GM18907 (cell line): ENCODE measurements around the gene BAG2.

Source experiments
- ATAC-seq: cut with Tn5 transposase; IDR thresholded peaks from one replicate; pipeline ENCODE4 v1.9.1; 2021; ENCODE audit warnings: mild to moderate bottlenecking, moderate library complexity; ENCODE audit not compliant: unreplicated experiment

The BAG2 gene

DNA sequence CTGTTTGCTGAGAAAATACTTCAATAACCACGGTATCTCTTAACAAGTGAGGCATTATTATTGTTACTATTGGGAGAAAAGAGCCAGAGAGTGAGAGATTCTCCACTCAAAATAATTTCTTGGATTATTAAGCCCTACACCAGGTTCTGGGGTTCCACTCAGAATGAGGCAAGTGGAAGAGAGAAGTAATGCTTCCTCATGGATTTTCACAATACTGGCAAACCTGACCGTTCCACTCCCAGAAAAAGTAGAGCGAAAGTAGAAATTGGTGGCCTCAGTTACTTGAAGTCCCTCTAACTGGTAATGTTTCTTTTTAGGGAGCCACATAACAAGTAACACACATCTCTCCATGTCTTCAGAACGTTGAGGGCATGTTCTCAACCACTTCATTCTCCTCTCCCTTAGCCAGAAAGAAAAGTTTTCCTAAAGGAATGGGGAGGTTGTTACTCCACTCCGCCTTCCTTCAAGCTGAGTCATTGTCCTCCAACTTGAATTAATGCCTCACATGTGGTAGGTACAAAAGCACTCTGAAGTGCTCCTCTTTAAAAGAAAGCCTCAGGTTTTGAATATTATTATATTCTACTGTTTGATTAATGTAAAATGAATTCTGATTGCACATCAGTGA, 1.9 kb downstream of the BAG2 start:
- no peak for ATAC-seq

DNA sequence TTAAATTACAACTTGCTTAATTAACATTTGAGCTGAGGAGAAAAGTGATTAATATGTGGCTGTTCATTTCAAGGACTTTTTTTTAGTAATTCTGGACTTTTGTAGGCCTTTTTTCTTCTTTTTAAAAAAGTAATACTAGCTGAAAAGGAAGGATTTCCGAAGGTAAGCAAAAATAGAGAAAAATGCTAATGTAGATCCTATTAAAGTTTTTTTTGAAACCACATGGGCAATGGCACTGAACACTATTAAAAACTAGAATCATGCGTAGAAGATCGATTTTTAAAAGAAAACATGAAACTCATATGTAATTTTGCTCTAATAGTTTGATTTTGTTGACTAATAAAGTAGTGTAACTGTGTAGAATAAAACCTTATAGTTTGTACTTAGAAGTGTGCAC, 2.4 kb downstream of the BAG2 start:
- ATAC-seq = no peak

DNA sequence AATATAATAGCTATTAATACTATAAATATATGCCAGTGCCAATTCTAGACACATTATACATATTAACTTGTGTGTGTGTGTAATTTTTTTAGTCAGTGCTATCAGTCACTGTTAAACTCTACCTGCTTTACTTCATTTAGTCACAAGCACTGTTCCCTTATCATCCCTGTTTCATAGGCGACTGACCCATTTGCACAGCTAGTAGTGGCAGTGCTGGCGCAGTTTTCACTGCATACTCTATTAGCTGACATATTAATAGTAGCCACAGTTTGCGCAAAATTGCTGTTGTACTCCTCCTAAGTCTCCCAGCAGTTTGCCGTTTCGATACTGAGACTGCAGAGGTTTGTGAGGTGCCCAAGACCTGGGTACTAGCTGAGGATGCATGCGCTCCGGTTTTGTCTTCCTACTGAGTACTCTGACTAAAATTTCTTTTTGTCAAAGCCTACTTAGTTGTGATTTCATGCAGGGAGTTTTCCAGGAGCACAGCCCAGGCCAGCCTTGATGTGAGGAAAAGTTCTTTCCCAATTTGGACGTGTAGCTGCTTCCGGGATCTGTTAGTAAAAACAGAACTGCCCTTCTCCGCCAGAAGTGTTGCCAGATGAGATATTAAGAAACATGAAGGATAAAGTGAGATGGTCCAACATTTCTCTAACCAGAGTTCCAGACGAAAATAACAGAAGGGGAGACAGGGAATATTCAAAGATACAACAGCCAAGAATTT, 5.6 kb downstream of the BAG2 start:
- no peak for ATAC-seq

DNA sequence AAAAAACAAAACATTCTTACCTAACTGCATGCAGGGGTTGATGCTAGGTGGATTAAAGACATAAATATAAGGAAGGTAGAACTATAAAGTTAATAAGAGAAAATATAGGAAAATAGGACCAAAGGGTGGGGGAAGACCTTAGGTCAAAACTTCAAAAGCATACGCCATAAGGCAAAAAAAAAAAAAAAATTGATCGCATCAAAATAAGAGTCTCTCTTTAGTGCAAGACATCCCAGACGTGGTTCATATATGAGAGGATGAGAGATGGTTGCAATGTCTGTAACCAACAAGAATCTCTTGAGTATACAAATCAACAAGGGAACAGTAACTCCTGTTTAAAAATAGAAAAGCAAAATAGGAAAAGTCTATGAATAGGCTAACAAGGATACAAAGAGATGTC, 8.5 kb downstream of the BAG2 start:
- ATAC-seq = no peak

DNA sequence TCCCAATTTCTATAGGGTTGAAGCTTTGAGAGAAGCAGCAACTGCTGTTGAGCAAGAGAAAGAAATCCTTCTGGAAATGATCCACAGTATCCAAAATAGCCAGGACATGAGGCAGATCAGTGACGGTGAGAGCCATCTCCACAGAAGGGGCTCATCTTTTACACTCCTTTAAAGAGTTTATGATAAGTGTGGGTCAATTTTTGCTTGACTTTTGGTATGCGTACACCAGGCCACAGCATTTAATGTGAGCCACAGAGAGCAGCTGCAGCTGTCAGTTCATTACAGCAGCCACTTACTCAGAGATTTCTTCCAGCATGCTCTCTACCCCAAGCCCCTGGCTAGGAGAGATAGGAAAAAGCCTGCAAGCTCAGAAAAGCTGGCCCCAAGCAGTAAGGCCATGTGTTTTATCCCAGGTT, 9.9 kb downstream of the BAG2 start:
- no peak for ATAC-seq

DNA sequence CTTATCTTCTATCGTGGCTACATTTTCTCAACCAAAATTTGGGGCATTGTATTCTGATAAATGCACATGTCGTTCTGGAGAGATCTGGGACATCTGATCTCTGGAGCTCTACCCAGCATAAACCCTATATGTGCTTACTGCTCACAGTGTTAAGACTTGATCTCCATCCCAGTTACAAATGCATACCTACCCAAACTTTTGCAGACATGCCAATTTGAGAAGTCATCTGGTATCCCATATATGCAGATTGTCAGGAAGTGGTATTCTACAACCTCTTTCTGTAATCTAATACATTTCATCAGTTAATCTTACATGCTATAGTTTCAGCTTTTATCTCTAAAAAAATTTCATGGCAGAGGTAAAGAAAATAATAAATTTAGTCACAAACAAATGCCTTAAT, 11.2 kb downstream of the BAG2 start:
- no peak for ATAC-seq

DNA sequence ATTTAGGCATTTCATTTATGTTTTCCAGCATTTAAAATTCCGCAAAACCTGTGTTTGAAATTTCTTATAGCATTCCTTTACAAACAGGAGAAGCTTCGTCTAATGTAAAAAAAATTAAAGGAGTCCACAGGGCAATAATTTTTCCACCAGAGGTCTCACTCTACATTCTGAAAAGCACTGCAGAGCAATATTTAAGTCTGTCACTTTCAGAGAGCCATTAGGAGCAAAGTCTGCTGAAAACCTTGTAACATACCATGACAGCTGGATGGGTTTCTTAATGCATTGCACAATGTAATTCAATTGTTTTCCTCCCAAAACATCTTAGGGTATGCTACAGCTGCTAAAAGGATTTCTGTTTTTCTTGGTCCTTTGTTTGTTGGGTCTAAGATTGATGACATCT, 18.0 kb downstream of the BAG2 start:
- no peak for ATAC-seq

DNA sequence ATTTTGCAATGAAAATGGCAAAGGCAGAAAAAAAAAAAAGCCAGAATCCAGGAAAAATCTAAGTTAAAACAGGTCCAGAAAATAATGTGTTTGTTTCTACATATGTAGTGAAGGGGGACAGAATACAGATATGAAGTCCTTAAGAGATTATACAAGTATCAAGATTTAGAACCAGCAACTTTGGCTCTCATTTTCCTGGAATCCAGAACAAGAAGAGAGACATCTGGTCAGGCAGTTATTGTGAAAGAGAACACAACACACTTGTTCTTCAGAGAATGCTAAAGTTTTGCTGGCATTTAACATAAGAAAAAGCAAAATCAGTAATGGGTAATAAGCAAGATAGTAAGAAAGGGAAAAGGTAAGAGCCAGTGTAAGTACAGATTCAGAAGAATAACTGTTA, 21.1 kb downstream of the BAG2 start:
- ATAC-seq = no peak

DNA sequence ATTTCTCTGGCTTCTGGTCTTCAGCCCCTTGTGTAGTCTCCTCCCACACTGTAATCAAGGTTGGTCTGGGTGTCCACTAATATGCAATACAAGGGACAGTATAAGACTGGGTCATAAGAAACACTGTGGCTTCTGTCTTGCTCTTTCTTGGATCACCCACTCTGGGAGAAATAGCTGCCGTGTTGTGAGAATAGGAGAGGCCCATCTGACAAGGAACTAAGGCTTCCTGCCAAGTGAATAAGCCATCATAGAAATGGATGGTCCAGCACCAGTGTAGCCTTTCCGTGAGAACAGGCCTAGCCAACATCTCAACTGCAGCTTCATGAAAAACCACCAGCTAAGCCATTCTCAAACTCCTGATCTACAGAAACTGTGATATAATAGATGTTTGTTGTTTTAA, 23.3 kb downstream of the BAG2 start:
- ATAC-seq = no peak

DNA sequence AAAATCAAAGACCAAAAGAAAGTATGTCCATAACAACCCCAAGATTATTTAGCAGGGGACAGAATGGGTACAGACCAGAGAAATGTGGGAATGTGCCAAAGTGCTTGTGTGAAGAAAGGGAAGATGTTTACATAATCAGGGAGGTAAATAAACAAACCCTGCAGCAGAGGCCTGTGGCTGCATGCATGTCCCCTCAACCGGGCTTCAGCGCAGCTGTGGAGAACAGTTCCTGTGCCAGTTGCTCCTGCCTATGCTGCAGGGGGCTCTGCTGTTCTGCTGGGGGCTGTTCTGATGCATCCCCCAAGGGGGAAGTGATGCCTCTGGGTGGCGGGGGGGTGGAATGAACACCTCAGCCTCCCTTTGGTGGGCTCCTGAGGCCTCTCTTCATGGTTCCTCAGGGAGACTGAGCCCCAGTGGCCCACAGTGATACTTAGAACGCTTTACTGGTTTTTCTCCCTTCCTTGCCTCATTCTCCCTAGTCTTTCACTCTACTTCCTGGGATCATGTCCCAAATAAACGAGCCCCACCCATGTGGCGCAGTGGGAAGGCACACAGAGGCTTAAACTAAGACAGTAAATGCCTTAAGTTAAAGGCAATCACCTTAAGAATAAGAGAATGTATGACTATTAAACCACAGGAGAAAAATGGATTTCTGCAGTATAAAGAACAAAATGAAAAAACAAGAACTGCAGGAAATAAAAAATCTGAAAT, 27.0 kb downstream of the BAG2 start:
- ATAC-seq = no peak

DNA sequence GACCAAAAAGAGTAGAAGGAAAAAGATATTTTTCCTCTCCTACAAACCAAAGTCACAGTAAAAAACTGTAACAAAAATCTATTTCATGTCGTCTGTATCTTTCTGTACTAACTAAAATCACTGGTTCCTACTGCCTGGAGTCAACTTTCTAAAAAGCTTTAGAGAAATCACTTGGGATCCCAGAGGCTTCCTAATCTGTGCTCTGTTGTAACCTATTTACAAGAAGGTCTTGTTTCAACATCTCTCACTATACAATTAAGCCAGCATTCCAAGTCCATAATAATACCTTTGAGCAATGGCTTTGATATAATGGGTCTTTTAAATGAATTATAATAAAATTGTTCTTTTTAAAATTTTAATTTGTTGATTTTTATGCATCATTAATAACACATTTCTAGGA, 29.6 kb downstream of the BAG2 start:
- ATAC-seq = no peak

DNA sequence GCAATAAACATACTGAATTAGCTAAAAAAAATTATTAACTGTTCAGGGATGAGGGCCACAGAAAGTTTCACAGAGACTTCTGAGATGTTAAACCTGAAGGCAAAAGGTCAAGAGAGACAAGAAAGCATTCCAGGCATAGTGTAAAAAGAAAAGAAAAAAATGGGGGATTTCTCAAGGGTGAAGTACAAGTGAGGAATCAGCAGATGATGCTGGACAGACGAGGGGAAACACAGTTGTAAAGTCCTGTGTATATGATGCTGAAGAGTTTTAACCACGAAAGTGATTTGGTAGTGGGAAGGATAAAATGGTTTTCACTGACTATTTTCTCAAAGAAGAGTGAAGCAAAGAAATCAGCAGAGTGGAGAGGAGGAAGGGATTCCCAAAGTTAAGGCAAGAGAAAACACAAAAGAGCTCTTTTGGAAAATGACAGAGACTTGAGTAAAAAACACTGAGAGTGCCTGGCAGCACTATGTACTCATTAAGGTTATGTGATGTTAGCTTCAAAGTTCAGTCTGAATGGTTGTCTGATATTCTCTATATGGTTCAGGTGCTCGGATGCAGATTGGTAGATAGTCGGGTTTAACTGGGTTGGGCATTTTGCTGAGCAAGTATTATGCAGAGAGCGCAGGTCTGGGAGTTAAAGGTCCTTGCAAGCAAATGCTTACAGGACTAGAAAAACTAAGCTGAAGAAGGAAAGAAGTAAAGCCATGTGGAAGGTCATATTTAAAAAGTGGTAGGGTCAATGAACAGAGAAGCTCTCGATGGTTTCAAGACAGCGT, 33.6 kb downstream of the BAG2 start:
- ATAC-seq = no peak

DNA sequence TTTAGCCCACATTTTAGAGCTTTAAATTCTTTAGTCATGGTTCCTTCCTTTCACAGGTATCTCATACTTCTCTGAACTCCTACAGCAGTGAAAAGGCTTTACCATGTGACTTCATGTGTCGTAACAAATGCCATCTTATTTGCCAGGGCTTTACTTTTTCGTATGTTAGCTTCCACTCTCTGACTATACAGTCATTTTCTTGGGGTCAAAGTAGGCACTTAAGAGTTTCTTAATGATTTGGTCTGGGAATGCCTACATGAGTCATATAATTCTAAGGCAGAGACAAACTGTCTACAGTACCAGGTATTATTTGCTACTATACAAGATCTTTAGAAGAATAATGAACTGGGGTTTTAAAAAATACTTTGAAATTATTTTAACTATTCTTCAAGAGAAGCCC, 35.0 kb downstream of the BAG2 start:
- no peak for ATAC-seq

DNA sequence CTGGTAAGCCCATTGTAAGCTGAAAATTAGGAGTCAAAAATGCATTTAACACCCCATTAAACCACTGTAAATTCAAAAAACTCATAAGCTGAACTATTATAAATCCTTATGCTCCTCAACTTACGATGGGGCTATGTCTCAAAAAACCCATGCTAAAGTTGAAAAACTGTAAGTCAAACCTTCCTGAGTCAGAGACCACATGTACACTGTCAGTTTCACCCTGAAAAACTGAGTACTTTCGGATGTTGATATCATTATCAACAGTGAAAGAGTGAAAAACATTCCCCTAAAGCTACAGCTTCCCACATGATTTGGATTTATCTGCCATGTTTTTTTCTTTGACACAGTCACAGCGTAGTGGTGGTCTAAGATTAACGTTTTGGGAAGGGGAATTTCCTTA, 35.7 kb downstream of the BAG2 start:
- no peak for ATAC-seq

DNA sequence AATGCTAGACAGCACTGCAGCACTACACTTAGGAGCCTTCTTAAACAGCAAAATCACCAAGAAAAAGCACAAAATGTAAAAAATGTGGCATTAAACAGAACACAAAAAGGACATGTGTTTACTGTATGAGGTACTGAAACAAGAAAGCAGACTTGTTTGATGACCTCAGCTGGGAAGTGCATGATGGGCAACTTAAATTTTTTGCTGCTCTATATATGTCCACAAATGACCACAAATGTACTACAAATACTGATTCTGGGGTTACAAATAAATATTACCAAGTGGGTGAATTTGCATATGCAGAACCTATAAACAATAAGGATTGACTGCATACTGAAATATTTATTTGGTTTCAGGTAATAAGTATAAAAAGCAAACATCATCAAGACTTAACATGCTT, 36.9 kb downstream of the BAG2 start:
- ATAC-seq = no peak

DNA sequence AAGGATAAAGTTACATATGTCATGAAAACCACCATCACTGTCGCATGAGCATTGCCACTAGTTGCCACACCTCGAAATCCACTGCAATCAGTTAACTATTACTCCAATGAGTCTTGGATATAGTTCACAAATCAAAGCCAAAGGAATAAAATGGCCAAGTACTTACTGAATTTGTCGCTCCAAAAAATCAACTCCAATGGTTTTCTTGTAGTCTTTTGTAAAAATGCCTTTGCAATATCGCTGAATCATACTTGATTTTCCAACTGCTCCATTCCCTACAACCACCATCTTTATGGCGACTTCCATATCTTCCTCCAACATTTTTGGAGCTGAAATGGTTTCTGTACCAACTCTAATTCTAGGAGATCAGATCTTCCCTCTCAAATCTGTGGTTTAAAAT, 37.9 kb downstream of the BAG2 start:
- no peak for ATAC-seq

DNA sequence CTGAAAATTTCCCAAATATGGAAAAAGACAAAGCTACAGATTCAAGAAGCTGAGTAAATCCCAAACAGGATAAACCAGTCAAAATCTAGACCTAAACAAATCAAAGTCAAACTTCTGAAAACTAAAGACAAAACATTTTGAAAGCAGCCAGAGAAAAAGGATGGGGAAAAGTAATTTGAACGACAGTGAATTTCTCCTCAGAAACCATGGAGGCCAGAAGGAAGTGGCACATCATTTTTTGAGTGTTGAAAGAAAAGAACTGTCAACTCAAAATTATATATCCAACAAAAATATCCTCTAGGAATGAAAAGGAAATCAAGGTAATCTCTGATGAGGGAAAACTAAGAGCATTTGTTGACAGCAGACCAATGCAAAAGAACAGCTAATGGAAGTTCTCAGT, 43.1 kb downstream of the BAG2 start:
- no peak for ATAC-seq

DNA sequence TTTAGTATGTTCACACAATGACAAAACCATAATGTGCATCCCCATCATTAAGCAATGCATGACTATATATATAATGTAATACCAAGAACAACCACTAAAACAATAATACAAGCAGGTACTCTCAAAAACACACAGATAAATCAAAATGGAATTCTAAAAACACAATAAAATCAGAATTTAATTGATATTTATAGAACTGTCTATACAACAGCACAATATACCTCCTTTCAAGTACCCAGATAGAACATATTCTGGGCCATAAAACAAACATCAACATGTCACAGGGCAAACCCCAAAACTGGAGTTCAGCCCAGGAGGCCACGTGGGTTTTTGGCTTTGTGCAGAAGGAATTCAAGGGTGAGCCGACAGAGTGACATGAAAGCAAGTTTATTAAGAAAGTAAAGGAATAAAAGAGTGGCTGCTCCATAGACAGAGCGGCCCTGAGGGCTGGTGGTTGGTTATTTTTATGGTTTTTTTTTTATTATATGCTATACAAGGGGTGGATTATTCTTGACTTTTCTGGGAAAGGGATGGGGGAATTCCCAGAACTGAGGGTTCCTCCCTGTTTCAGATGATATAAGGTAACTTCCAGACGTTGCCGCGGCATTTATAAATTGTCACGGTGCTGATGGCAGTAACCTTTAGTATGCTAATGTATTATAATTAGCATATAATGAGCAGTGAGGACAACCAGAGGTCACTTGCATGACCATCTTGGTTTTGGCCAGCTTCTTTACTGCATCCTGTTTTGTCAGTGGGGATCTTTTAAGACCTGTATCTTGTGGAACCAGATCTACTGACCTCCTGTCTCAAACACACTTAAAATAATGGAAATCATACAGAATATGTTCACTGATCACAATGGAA, 44.3 kb downstream of the BAG2 start:
- ATAC-seq = no peak

DNA sequence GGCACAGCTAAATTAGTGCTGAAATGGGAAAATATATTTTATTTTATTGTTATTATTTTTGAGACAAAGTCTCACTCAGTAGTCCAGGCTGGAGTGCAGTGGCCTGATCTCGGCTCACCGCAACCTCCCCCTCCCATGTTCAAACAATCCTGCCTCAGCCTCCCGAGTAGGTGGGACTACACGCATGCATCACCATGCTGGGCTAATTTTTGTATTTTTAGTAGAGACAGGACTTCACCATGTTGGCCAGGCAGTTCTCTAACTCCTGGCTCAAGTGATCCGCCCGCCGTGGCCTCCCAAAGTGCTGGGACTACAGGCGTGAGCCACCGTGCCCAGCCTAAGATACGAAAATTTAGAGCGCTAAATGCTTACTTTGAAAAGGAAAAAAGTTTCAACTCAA, 45.1 kb downstream of the BAG2 start:
- ATAC-seq = no peak

DNA sequence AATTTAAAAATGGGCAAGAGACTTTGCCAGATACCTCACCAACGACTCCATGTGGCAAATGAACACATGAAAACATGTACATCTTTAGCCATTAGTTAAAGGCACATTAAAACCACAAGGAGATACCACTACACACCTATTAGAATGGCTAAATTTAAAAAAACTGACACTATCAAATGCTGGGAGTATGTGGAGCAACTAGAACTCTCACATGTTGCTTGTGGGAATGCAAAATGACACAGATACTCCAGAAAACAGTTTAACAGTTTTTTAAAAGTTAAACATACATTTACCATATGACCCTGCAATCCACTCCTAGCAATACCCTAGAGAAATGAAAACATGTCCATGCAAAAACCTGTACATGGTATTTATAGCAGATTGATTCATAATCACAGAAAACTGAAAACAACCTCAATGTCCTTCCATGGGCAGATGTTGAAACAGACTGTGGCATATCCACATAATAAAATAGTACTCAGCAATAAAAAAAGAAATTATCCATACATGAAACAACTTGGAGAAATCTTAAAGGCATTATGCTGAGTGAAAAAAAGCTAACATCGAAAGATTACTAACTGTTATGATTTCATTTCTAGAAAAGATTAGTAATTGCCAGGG, 48.1 kb downstream of the BAG2 start:
- ATAC-seq = no peak
